ENCODE results near the gene PPIL1.

The PPIL1 gene

GRCh38 chr6:36860126-36860525 is 14.5 kb downstream of the PPIL1 start:
- no peak for DNase-seq
- in situ Hi-C loops (cut with MboI; ENCODE audit: low pct_unique_long_range_greater_than_20kb, low sequenced_read_pairs): no loop called here

- DNase-seq: no peak
- in situ Hi-C loops (cut with MboI; ENCODE audit: low pct_unique_long_range_greater_than_20kb, low sequenced_read_pairs): no loop called here
Observed at GRCh38 chr6:36858407-36858981, 16.1 kb downstream of the PPIL1 start.

- no peak for DNase-seq
- in situ Hi-C loops (cut with MboI; ENCODE audit: low pct_unique_long_range_greater_than_20kb, low sequenced_read_pairs): no loop called here
Observed at GRCh38 chr6:36857325-36857724, 17.3 kb downstream of the PPIL1 start.

GRCh38 chr6:36856277-36856676 is 18.3 kb downstream of the PPIL1 start:
- in situ Hi-C loops (cut with MboI; ENCODE audit: low pct_unique_long_range_greater_than_20kb, low sequenced_read_pairs): no loop called here
- DNase-seq: no peak

- in situ Hi-C loops (cut with MboI; ENCODE audit: low pct_unique_long_range_greater_than_20kb, low sequenced_read_pairs): no loop called here
- no peak for DNase-seq
Observed at GRCh38 chr6:36855750-36856149, 18.9 kb downstream of the PPIL1 start.

- in situ Hi-C loops (cut with MboI; ENCODE audit: low pct_unique_long_range_greater_than_20kb, low sequenced_read_pairs): no loop called here
- DNase-seq: peak; percentile 88
Observed at GRCh38 chr6:36853325-36853724, 21.3 kb downstream of the PPIL1 start.

- in situ Hi-C loops (cut with MboI; ENCODE audit: low pct_unique_long_range_greater_than_20kb, low sequenced_read_pairs): no loop called here
- DNase-seq: no peak
Observed at GRCh38 chr6:36852481-36853147, 22.0 kb downstream of the PPIL1 start.

- peak; percentile 39 for DNase-seq
- in situ Hi-C loops (cut with MboI; ENCODE audit: low pct_unique_long_range_greater_than_20kb, low sequenced_read_pairs): no loop called here
Observed at GRCh38 chr6:36851626-36852025, 23.0 kb downstream of the PPIL1 start.

- DNase-seq: peak; percentile 73
- in situ Hi-C loops (cut with MboI; ENCODE audit: low pct_unique_long_range_greater_than_20kb, low sequenced_read_pairs): no loop called here
Observed at GRCh38 chr6:36851149-36851614, 23.4 kb downstream of the PPIL1 start.

- DNase-seq: peak; percentile 28
- in situ Hi-C loops (cut with MboI; ENCODE audit: low pct_unique_long_range_greater_than_20kb, low sequenced_read_pairs): no loop called here
Observed at GRCh38 chr6:36850021-36850420, 24.6 kb downstream of the PPIL1 start.

- no peak for DNase-seq
- in situ Hi-C loops (cut with MboI; ENCODE audit: low pct_unique_long_range_greater_than_20kb, low sequenced_read_pairs): loop anchor here (10.0 kb wide), 1 partner anchor 74 kb away; no protein-coding TSS in a partner anchor
Observed at GRCh38 chr6:36848658-36849441, 25.8 kb downstream of the PPIL1 start.

- in situ Hi-C loops (cut with MboI; ENCODE audit: low pct_unique_long_range_greater_than_20kb, low sequenced_read_pairs): loop anchor here (10.0 kb wide), 1 partner anchor 73 kb away; no protein-coding TSS in a partner anchor
- DNase-seq: no peak
Observed at GRCh38 chr6:36847991-36848390, 26.6 kb downstream of the PPIL1 start.

- in situ Hi-C loops (cut with MboI; ENCODE audit: low pct_unique_long_range_greater_than_20kb, low sequenced_read_pairs): loop anchor here (10.0 kb wide), 1 partner anchor 72 kb away; no protein-coding TSS in a partner anchor
- no peak for DNase-seq
Observed at GRCh38 chr6:36847152-36847551, 27.5 kb downstream of the PPIL1 start.

- no peak for DNase-seq
- in situ Hi-C loops (cut with MboI; ENCODE audit: low pct_unique_long_range_greater_than_20kb, low sequenced_read_pairs): loop anchor here (10.0 kb wide), 1 partner anchor 70 kb away; no protein-coding TSS in a partner anchor
Observed at GRCh38 chr6:36845233-36845632, 29.4 kb downstream of the PPIL1 start.

GRCh38 chr6:36844232-36845170 is 30.1 kb downstream of the PPIL1 start:
- no peak for DNase-seq
- in situ Hi-C loops (cut with MboI; ENCODE audit: low pct_unique_long_range_greater_than_20kb, low sequenced_read_pairs): loop anchor here (10.0 kb wide), 1 partner anchor 70 kb away; no protein-coding TSS in a partner anchor

- DNase-seq: no peak
- in situ Hi-C loops (cut with MboI; ENCODE audit: low pct_unique_long_range_greater_than_20kb, low sequenced_read_pairs): loop anchor here (10.0 kb wide), 1 partner anchor 68 kb away; no protein-coding TSS in a partner anchor
Observed at GRCh38 chr6:36843170-36843569, 31.4 kb downstream of the PPIL1 start.

GRCh38 chr6:36841756-36842155 is 32.8 kb downstream of the PPIL1 start:
- in situ Hi-C loops (cut with MboI; ENCODE audit: low pct_unique_long_range_greater_than_20kb, low sequenced_read_pairs): loop anchor here (10.0 kb wide), 1 partner anchor 67 kb away; no protein-coding TSS in a partner anchor
- no peak for DNase-seq
